Colon (tissue), 2 donors: ENCODE measurements around the gene LSAMP.
"Not testable (repeated sequence)": the region's sequence is repeated elsewhere in the genome, so short reads cannot be mapped to it uniquely, and the experiment has no call there.

Source experiments
- FAIRE-seq: peaks from 2 replicates; lab custom pipeline; 2012; peaks lifted over from hg19 to GRCh38; lab: Jason Lieb, UNC
- donor health status: control.
- donor health status: control.

The LSAMP gene

DNA sequence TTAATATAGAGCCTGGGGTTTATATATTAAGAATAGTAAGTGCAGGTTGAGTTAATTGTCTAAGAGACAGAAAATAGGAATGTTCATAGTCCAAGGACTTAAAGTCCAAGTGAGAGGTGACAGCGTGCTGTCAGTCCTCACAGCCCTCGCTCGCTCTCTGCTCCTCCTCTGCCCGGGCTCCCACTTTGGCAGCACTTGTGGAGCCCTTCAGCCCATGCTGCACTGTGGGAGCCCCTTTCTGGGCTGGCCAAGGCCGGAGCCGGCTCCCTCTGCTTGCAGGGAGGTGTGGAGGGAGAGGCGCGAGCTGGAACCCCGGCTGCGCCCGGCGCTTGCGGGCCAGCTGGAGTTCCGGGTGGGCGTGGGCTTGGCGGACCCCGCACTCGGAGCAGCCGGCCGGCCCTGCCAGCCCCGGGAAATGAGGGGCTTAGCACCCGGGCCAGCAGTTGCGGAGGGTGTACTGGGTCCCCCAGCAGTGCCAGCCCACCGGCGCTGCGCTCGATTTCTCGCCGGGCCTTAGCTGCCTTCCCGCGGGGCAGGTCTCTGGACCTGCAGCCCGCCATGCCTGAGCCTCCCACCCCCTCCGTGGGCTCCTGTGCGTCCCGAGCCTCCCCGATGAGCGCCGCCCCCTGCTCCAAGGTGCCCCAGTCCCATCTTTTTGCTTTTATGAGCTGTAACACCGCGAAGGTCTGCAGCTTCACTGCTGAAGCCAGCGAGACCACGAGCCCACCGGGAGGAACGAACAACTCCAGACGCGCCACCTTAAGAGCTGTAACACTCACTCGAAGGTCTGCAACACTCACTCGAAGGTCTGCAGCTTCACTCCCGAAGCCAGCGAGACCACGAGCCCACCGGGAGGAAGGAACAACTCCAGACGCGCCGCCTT lies 653.8 kb downstream of the LSAMP start:
- not testable (repeated sequence) for FAIRE-seq

DNA sequence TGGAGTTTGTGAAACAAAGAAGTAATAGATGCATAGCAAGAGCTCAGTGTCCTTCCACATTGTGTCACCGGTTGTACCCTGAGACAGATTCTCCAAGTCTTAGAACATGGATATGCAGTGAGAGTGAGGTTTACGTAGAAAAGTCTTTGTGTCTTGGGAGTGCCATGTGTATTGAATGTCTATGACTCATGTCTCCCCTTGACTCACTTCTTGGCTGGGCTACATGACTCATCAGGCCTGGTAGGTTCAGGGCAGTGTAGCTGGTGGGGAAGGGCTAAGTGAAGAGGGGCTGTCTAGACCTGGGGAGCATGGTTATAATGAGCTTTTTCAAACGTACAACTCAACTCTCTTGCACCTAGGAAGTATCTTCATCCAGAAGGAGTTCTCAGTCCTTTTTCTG lies 654.5 kb downstream of the LSAMP start:
- no peak for FAIRE-seq

DNA sequence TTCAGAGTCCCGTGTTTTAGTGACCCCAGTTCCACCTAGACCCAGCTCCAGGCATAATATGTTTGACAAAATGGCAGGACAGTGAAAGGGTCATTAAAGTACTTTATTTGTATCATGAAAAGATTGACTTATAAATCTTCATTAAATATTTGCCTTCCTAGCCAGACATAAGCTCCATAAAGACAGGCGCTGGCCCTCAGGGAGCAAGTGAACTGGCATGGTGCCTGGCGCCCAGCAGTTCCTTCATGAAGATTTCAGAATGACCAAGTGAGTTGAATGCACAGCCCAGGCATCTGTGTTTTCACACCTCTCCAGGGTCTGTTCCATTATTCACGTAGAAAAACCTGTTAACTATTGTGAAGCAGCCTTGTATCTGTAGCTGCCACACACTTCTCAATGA lies 655.8 kb downstream of the LSAMP start:
- FAIRE-seq = no peak

DNA sequence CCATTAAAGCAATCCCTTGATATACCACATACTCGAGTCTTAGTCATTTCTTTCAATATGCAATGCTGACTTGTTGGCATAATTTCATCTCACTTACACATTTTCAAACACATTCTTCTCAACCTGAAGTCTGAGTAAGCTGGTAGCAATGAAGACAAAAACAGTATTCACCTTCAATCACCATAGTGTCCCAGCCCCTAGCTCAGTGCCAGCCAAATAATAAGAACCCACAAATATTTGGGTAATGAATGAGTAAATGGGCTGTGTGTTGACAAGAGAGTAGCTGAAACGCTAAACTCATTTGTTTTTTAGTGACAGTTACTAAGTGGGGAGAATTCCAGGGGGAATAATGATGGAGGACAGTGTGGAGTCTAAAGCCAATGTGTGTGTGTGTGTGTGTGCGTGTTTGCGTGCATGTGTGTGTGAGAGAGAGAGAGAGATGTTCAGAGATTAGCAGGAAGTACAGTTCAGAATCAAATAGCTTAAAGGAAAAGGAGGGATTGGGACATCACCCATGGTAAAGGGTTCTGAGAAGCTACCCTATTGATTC lies 656.3 kb downstream of the LSAMP start:
- no peak for FAIRE-seq

DNA sequence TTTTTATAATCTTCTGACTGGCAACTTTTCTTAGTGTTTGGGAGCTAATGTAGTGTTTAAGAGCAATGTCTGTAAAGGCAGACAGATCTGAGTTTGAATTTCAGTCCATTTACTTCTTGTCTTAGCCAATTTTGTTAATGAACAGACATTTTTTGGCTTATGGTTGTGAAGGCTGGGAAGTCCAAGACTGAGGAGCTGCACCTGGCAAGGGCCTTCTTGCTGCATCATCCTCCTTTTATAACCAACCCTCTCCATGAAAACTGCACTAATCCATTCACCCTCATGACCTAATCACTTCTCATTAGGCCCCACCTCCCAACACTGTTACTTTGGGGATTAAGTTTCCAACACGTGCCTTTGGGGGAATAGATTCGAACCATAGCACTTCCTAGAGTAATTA lies 657.5 kb downstream of the LSAMP start:
- FAIRE-seq = no peak

DNA sequence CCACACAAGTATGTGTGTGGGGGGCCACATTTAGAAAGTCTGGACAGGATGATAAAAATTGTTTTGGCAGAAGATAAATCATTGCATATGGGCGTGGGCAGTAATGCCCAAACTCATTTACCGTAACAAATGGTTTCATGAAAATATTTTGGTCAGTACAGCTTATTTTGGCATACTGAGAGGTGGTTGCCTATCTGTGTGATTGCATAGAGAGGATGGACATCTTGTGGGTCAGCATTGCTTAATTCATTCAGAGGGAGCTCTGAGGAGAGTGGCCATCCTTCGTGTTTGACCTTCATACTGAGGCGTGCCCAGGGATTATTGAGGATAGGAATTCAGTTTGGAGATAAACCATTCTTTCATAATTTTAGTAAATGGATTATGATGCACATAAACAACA lies 659.5 kb downstream of the LSAMP start:
- no peak for FAIRE-seq

DNA sequence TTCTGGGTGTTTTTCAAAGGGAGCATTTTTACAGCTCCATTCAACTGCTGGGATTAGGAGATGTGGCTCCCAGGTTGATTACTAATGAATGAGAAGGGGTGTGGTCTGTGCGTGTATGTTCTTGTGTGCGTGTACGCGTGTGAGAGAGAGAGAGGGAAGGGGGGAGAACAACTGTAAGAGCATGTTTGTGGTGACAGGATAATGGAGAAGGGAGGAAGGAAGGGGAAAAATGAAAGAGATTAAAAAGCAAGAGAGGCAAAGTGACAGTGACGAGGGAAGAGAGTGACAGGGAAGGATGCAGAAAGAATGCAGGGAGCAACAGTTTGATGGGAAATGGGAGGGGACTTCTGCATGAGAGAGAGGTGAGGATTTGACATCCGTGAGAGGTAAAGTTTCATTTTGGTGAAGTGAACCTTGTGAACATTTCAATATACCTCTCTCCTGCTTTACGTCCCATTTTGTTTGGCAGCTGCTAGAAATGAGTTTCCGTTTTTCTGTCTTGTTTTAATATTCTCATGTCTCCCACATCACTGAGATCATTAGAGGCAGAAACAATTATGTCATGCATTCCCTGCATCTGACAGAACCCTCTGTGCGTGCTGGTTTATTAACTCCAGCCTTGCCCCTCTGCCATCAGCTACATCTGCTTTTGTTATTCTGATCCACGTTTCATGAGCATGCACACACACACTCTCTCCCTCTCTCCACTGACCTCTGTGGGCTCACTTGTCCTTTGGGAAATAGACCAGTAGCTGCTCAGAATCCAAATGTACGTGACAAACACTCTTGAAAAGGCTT lies 660.3 kb downstream of the LSAMP start:
- FAIRE-seq = no peak

DNA sequence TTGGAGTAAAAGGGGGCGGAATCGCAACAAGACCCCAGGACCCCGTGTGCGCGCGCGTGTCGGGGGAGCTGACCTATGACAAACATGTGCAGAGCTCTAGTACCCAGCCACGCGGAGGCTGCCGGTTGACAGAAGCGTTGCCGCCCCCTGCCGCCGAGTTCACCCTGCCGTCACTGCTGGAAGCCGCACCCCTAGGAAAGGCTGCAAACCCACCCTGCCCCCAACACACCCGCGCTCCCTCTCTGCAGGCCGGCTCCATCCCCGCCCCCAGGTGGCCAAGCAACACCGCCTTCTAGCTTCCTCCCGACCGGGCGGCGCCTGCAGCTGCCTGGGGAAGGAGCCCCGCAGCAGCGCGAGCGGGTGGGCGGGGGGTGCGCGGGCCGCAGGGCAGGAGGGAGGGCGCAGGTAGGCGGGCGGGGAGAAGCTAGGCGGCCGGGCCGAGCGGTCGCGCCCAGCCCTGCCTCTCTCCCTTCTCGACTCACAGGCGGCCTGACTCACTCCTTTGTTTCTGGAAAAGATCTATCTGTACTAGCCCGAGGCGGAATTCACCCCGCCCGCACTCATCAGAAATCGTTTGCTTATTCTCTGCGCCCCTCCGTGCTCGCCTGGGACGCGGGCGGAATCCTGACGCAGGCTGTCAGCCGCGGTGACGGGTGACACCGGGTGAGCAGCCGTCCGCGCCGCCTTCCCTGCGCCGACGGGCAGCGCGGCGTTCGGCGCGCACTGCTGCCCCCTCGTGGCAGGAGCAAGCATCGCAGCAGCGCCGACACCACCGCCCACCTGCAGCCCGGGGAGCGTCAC lies 661.1 kb downstream of the LSAMP start:
- no peak for FAIRE-seq

DNA sequence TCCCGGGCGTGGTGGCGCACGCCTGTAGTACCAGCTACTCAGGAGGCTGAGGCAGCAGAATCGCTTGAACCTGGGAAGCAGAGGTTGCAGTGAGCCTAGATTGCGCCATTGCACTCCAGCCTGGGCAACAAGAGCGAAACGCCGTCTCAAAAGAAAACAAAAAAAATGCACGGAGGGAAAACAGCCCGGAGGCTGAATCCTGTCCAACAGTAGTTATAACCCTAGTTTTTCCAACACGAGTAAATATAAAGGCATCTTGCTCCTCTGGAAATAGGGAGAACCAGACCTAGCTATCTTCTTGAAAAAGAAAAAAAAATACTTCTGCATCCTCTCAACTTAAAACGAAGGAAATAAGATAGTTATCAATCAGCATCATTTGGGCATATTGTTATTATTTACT lies 661.9 kb downstream of the LSAMP start:
- FAIRE-seq = not testable (repeated sequence)

DNA sequence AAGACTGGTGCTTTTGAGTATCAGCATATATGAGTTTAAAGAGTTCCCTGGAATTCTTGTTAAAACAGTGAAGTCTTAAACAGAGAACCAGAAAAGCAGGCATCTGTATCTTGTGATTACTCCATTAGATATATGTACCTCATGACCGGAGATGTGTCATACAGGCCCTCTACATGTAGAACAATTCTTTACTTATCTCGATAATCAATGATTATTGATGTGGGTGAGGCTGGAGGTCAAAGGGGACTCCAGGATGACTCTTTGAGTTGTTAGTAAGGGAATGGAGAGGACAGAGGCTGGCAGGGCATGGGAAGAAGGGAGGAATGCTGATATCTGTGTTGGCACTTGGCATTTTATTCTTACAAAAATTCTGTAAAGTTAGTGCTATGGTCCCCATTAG lies 666.3 kb downstream of the LSAMP start:
- no peak for FAIRE-seq

DNA sequence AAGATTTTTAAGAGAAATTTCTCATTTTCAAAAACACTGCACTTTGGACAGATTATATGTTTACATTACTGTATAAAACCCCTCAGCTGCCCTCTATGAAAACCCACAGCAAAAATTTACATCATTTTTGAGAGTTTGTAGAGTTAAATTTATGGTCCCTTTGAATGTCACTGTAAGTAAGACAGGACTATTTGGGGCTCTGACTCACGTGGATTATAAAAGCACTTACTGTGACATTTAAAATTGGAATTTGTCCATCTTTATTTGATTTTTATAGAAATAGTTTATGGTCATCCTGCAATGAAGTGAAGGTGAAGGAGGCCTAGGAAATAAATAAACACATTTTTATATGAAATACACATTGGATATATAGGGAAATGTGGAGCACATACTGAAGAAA lies 672.3 kb downstream of the LSAMP start:
- FAIRE-seq = no peak

DNA sequence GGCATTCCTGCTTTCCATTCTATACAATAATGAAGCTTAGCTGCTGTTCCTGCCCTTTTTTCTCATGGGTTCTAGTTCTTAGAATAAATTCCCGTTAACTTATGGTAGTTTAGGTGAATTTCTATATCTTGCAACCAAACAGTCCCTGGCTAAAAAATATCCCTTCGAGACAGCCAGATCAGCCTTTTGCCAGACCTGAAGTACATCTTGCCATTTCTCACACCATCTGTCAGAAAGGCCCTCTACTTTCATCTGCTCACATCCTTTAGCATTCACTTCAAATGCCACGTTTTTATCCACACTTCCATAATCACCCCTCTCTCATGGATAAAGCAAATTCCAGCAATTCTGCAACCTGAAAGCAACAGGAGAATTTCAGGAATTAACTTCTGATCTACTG lies 676.6 kb downstream of the LSAMP start:
- FAIRE-seq = no peak

DNA sequence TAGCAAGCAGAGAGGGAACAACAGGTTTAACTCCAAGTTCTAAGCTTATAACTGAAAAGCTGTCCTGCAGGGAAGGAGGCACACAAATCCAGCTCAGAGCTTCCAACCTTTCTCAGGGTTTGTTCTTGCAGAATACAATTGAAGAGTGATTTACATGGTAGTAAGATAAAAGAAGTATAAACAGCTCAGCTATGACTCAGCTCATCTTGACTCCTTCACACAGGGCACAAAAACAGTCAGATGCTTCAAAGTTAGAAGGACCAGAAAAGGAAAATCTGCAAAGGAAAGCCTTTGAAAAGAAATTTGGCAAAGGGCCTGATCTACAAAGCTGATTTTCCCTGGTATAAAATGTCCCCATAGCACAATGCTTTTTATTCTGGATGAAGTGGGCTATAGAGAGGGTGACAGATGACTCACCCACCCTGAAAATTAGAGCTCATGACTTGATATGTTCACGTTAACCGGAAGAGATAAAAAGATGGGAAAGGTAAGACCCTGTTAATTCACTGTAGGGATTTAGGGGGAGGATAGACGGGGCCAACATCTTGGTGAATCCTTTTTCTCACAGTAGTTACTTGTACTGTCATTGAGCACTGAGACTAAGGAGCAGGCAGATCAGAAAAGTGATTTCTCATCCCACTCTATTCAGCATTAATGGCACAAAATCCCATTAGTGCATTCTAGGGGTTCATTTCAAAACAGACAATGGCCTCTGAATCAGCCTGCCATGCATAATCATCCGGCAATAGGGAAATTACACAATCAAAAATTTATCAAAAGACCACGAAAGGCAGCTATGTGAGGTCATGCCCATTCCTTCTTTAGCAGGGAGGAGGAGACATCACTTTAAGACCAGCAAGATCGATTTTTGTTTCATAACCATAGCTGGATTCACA lies 678.5 kb downstream of the LSAMP start:
- FAIRE-seq = no peak

DNA sequence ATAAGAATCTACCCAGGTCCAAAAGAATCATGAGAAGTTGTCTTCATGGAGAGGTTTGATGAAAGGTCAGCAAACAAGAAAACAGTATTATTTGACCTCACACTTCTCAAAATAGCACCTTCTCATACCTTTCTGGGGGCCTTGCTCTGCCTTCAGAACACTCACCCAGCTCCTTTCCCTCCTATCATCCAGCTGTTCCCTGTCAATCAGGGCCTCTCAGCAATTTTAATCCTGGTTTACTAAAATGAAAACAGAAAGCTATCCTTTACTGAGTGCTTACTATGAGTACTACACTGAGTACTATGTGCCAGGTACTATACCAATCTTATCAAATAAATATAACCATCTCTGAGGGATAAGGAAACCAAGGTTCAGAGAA lies 683.4 kb downstream of the LSAMP start:
- FAIRE-seq = no peak

DNA sequence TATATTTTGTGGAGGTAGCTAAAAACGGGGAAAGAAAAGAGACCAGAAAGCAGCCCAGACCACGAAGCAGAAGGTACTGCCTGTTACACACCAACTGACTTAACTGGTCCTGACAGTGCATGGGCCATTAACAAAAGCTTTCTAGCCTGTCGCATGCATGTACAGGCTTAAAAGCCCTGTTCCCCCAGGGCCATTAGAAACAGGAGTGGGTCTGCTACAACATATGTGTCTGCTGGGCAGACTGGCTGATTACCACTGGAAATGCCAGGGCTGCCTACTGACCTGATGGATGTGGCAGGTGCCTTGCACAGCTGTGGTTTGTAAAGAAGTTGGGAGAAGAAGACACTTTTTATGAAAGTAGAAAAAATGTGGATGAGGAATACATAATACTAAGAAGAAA lies 684.6 kb downstream of the LSAMP start:
- no peak for FAIRE-seq

DNA sequence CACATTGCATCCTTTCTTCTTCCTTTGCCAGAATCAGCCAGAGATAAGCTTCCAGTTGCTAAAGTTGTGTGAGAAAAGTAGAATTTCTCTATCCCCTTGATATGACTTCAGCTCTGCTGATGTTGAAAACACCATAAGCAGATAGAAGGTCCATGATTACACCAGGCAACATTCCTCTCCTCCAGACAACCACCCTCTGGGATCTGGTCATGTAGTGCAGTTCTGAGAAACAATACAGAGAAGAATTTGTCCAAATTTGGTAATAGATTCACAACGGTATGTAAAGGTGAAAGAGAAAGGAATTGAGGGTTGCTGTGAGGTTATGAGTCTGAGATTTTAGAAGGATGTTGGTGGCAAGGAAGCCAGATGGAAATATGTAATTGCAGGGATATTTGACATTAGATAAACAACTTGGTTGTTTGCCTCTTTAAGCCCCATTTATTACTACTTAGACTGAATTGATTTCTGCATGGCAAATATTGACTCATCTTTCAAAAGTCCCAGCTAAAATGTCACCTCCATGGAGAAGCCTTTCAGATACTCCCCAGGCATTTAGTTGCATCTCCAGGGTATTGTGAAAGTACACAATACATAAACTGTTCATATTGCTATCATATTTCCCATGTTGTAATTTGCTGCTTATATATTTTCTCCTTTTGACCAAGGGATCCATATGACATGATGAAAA lies 687.1 kb downstream of the LSAMP start:
- no peak for FAIRE-seq

DNA sequence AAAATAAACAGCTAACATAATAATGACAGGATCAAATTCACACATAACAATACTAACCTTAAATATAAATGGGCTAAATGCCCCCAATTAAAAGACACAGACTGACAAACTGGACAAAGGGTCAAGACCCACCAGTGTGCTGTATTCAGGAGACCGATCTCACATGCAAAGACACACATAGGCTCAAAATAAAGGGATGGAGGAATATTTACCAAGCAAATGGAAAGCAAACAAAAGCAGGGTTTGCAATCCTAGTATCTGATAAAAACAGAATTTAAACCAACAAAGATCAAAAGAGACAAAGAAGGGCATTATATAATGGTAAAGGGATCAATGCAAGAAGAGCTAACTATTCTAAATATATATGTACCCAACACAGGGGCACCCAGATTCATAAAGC lies 692.3 kb downstream of the LSAMP start:
- not testable (repeated sequence) for FAIRE-seq
